H9 (cell line): ENCODE measurements around the gene LPP. TPM values are rescaled to one million over a fixed set of nuclear protein-coding genes. Genes with fewer than 3 reads are reported as not detected.
A peak's percentile ranks its signal among the peaks of the same experiment; 100 is the strongest.

Source experiments
- DNase-seq: peaks from one replicate; pipeline ENCODE4 v3.0.0-alpha.2; 2017
- H2AFZ ChIP-seq: one replicate; pipeline ENCODE4 v1.6.1; 2013; ENCODE audit warnings: mild to moderate bottlenecking, low read length, control low read depth, moderate library complexity
- H2AK5ac ChIP-seq: 2 replicates; pipeline ENCODE4 v1.6.1; 2013; ENCODE audit warnings: low read length, control low read depth, mixed read lengths; ENCODE audit not compliant: insufficient read length
- H2BK120ac ChIP-seq: one replicate; pipeline ENCODE4 v1.6.1; 2013; ENCODE audit warnings: low read depth, mild to moderate bottlenecking, low read length, control low read depth, inconsistent platforms; ENCODE audit not compliant: poor library complexity, severe bottlenecking
- H2BK12ac ChIP-seq: 2 replicates; pipeline ENCODE4 v1.6.1; 2013; ENCODE audit warnings: low read length, control low read depth, mixed read lengths, low read depth; ENCODE audit not compliant: insufficient read length
- H2BK15ac ChIP-seq: 2 replicates; pipeline ENCODE4 v1.6.1; 2013; ENCODE audit warnings: low read depth, low read length, control low read depth
- H2BK20ac ChIP-seq: one replicate; pipeline ENCODE4 v1.6.1; 2013; ENCODE audit warnings: low read depth, mild to moderate bottlenecking, low read length, control low read depth, inconsistent platforms; ENCODE audit not compliant: poor library complexity, severe bottlenecking
- H2BK5ac ChIP-seq: 2 replicates; pipeline ENCODE4 v1.6.1; 2013; ENCODE audit warnings: low read length, control low read depth, mixed read lengths; ENCODE audit not compliant: insufficient read length
- H3K14ac ChIP-seq: 2 replicates; pipeline ENCODE4 v1.6.1; 2013; ENCODE audit warnings: low read length, control low read depth; ENCODE audit not compliant: insufficient read depth
- H3K18ac ChIP-seq: 2 replicates; pipeline ENCODE4 v1.6.1; 2013; ENCODE audit warnings: low read depth, mild to moderate bottlenecking, mixed read lengths, low read length, control low read depth; ENCODE audit not compliant: insufficient read length
- H3K23ac ChIP-seq: 2 replicates; pipeline ENCODE4 v1.6.1; 2013; ENCODE audit warnings: low read length, control low read depth, mixed read lengths, low read depth; ENCODE audit not compliant: insufficient read length
- H3K23me2 ChIP-seq: 2 replicates; pipeline ENCODE4 v1.6.1; 2013; ENCODE audit warnings: low read depth, mild to moderate bottlenecking, mixed read lengths, low read length, control low read depth; ENCODE audit not compliant: insufficient read length, poor library complexity, severe bottlenecking
- H3K27ac ChIP-seq: 2 replicates; pipeline ENCODE4 v1.5.1; 2013; ENCODE audit warnings: low read length, control low read depth, mixed read lengths, low read depth; ENCODE audit not compliant: insufficient read length
- H3K27me3 ChIP-seq: 2 replicates; pipeline ENCODE4 v1.6.1; 2013; ENCODE audit warnings: low read length, control low read depth, inconsistent platforms; ENCODE audit not compliant: insufficient read depth
- H3K4ac ChIP-seq: 2 replicates; pipeline ENCODE4 v1.6.1; 2013; ENCODE audit warnings: low read depth, mild to moderate bottlenecking, control low read depth, inconsistent platforms, low read length, moderate library complexity
- H3K4me1 ChIP-seq: 2 replicates; pipeline ENCODE4 v1.6.1; 2013; ENCODE audit warnings: low read length, control low read depth, inconsistent platforms; ENCODE audit not compliant: insufficient read depth
- H3K4me2 ChIP-seq: 2 replicates; pipeline ENCODE4 v1.6.1; 2013; ENCODE audit warnings: low read length, control low read depth, mixed read lengths; ENCODE audit not compliant: insufficient read length, insufficient read depth
- H3K56ac ChIP-seq: 2 replicates; pipeline ENCODE4 v1.6.1; 2013; ENCODE audit warnings: low read depth, mild to moderate bottlenecking, mixed read lengths, low read length, control low read depth; ENCODE audit not compliant: insufficient read length
- H3K79me1 ChIP-seq: 2 replicates; pipeline ENCODE4 v1.6.1; 2013; ENCODE audit warnings: low read depth, mild to moderate bottlenecking, moderate library complexity, low read length, control low read depth, inconsistent platforms; ENCODE audit not compliant: insufficient read depth, poor library complexity, severe bottlenecking
- H3K79me2 ChIP-seq: 2 replicates; pipeline ENCODE4 v1.6.1; 2013; ENCODE audit warnings: low read length, control low read depth, inconsistent platforms; ENCODE audit not compliant: insufficient read depth
- H3K9ac ChIP-seq: 2 replicates; pipeline ENCODE4 v1.6.1; 2013; ENCODE audit warnings: low read length, control low read depth, mixed read lengths; ENCODE audit not compliant: insufficient read length; ENCODE audit errors: extremely low read depth
- H3K9me3 ChIP-seq: one replicate; pipeline ENCODE4 v1.6.1; 2013; ENCODE audit warnings: low read depth, low read length, inconsistent platforms; ENCODE audit not compliant: control insufficient read depth
- H3T11ph ChIP-seq: one replicate; pipeline ENCODE4 v1.6.1; 2013; ENCODE audit warnings: mild to moderate bottlenecking, low read length, control low read depth, inconsistent platforms
- H4K20me1 ChIP-seq: one replicate; pipeline ENCODE4 v1.6.1; 2013; ENCODE audit not compliant: control insufficient read depth, insufficient read length, insufficient read depth
- H4K5ac ChIP-seq: 2 replicates; pipeline ENCODE4 v1.6.1; 2013; ENCODE audit warnings: low read depth, mild to moderate bottlenecking, mixed read lengths, low read length, control low read depth; ENCODE audit not compliant: insufficient read length
- H4K8ac ChIP-seq: replicated peaks from 2 replicates; pipeline ENCODE4 v1.6.1; 2013; ENCODE audit warnings: low read length, control low read depth, mixed read lengths, low read depth; ENCODE audit not compliant: insufficient read length
- H4K91ac ChIP-seq: 2 replicates; pipeline ENCODE4 v1.6.1; 2013; ENCODE audit warnings: low read depth, mild to moderate bottlenecking, moderate library complexity, mixed read lengths, low read length, control low read depth; ENCODE audit not compliant: insufficient read length
- H3K27ac Mint-ChIP-seq, 3 experiments: 2 replicates in 2 of 3; 3 replicates in 1 of 3; pipeline ENCODE4 v1.8.0; 2020 to 2021; ENCODE audit warnings: mixed read lengths in 3 of 3, mild to moderate bottlenecking in 1 of 3, moderate library complexity in 1 of 3
- H3K27me3 Mint-ChIP-seq: 2 replicates; pipeline ENCODE4 v1.8.0; 2021; ENCODE audit warnings: low read depth, mild to moderate bottlenecking, moderate library complexity, mixed read lengths
- H3K36me3 Mint-ChIP-seq, 3 experiments: 2 replicates in 2 of 3; 3 replicates in 1 of 3; pipeline ENCODE4 v1.8.0; 2020 to 2021; ENCODE audit warnings: low read depth in 3 of 3, mixed read lengths in 3 of 3; ENCODE audit not compliant: insufficient read depth in 1 of 3
- H3K4me1 Mint-ChIP-seq, 2 experiments: 2 replicates each; pipeline ENCODE4 v1.8.0; 2020; ENCODE audit warnings: mixed read lengths in 2 of 2
- H3K4me3 Mint-ChIP-seq, 2 experiments: 2 replicates in 1 of 2; 3 replicates in 1 of 2; pipeline ENCODE4 v1.8.0; 2020 to 2021; ENCODE audit warnings: mild to moderate bottlenecking in 2 of 2, mixed read lengths in 2 of 2, moderate library complexity in 1 of 2
- H3K9me3 Mint-ChIP-seq, 2 experiments: 2 replicates in 1 of 2; 3 replicates in 1 of 2; pipeline ENCODE4 v1.8.0; 2020; ENCODE audit warnings: mild to moderate bottlenecking in 2 of 2, mixed read lengths in 2 of 2, moderate library complexity in 1 of 2
- CTCF ChIP-seq: fragments of 200-600 bp; sonication (generic); conservative IDR thresholded peaks from 3 replicates; pipeline ENCODE4 v1.8.0; 2021; ENCODE audit warnings: antibody characterized with exemption, mild to moderate bottlenecking
- WGBS: extraction: QIAGEN DNeasy Blood & Tissue Kit; methylation state at CpG from one replicate; pipeline ENCODE4 v1.1.7; 2013; ENCODE audit warnings: missing lambda C conversion rate, low lambda C conversion rate, mixed read lengths; ENCODE audit not compliant: insufficient read length; ENCODE audit errors: extremely low coverage; 5-methylcytosine and 5-hydroxymethylcytosine counted together
- total RNA-seq: library from RNA; stranded (reverse); gene quantifications from 2 replicates; pipeline ENCODE4 v1.2.1, GENCODE V29; 2021

LPP gene
- total RNA-seq, 1 experiment from 2014 or later: 64.6 TPM

GRCh38 chr3:188926111-188926510 is 772.2 kb downstream of the LPP start:
- Histone ChIP-seq H3K14ac (no peak overlapping the region), H2BK120ac (no peak overlapping the region), H2BK20ac (no peak overlapping the region), H4K20me1 (no peaks in the 10 kb centered on the region), H2BK15ac (no peak overlapping the region), H2BK12ac (no peak overlapping the region), H3K56ac (no peak overlapping the region), H2AK5ac (no peak overlapping the region), H3K9ac (no peak overlapping the region), H4K8ac (no peak overlapping the region), H3K27ac (no peak overlapping the region), H3K4me2 (no peak overlapping the region), H3K18ac (no peak overlapping the region), H3K23me2 (no peaks in the 10 kb centered on the region), H4K91ac (no peak overlapping the region), H2BK5ac (no peak overlapping the region), H3K79me2 (no peaks in the 10 kb centered on the region), H3K9me3 (no peaks in the 10 kb centered on the region), H3K4ac (no peak overlapping the region), H3K27me3 (no peaks in the 10 kb centered on the region; the same call in 1 of the 2 replicates), H3K4me1 (no peaks in the 10 kb centered on the region), H3K23ac (no peak overlapping the region), H2AFZ (no peak overlapping the region), H4K5ac (no peak overlapping the region), H3K79me1 (no peaks in the 10 kb centered on the region), H3T11ph (no peak overlapping the region)
- no peaks in the 10 kb centered on the region for H3K36me3 Mint-ChIP-seq
- H3K9me3 Mint-ChIP-seq: no peaks in the 10 kb centered on the region
- peaks cover 6 to 13% of the 10 kb centered on the region in 2 experiments for H3K4me1 Mint-ChIP-seq
- WGBS: no CpG with 5 or more reads among the region's 4 CpGs
- H3K27me3 Mint-ChIP-seq: no peaks in the 10 kb centered on the region; the same call in 1 of the 2 replicates
- DNase-seq: no peak
- TF ChIP-seq CTCF: no peak
- H3K27ac Mint-ChIP-seq: peak overlapping the region in 1 of 3 experiments; percentile 53; a peak in 1 of 7 replicates
- no peak overlapping the region for H3K4me3 Mint-ChIP-seq
